ENCODE data around the gene PAXIP1.

- TF ChIP-seq TAF1 (IDR thresholded peaks at IDR 0.05; ENCODE audit: borderline replicate concordance, insufficient read depth, low read length) (no peak), POLR2AphosphoS5 (IDR thresholded peaks at IDR 0.05; ENCODE audit: low read depth, low read length) (no peak), SIN3A (IDR thresholded peaks at IDR 0.05; ENCODE audit: borderline replicate concordance, insufficient read depth, low read length) (no peak), FOXP2 (optimal IDR thresholded peaks at IDR 0.05; ENCODE audit: borderline replicate concordance, extremely low read depth, extremely low read length, insufficient read depth) (no peak)
- TF ChIP-seq, protein P1, sequence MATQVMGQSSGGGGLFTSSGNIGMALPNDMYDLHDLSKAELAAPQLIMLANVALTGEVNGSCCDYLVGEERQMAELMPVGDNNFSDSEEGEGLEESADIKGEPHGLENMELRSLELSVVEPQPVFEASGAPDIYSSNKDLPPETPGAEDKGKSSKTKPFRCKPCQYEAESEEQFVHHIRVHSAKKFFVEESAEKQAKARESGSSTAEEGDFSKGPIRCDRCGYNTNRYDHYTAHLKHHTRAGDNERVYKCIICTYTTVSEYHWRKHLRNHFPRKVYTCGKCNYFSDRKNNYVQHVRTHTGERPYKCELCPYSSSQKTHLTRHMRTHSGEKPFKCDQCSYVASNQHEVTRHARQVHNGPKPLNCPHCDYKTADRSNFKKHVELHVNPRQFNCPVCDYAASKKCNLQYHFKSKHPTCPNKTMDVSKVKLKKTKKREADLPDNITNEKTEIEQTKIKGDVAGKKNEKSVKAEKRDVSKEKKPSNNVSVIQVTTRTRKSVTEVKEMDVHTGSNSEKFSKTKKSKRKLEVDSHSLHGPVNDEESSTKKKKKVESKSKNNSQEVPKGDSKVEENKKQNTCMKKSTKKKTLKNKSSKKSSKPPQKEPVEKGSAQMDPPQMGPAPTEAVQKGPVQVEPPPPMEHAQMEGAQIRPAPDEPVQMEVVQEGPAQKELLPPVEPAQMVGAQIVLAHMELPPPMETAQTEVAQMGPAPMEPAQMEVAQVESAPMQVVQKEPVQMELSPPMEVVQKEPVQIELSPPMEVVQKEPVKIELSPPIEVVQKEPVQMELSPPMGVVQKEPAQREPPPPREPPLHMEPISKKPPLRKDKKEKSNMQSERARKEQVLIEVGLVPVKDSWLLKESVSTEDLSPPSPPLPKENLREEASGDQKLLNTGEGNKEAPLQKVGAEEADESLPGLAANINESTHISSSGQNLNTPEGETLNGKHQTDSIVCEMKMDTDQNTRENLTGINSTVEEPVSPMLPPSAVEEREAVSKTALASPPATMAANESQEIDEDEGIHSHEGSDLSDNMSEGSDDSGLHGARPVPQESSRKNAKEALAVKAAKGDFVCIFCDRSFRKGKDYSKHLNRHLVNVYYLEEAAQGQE (IDR thresholded peaks at IDR 0.05; ENCODE audit: insufficient read depth in 1 of 2, low read depth in 2 of 2, low read length in 2 of 2) = no peak
These were observed 18.2 kb downstream of the PAXIP1 start for GRCh38 chr7:154984601-154985188.

Data from PFSK-1 (cell line).